ENCODE measurements around the gene NCKAP5.

GRCh38 chr2:132909427-132909826 lies 658.8 kb downstream of the NCKAP5 start:
- no peak for TF ChIP-seq EZH2 (conservative IDR thresholded peaks at IDR 0.05; ENCODE audit: low read depth, low read length)
- TF ChIP-seq CHD2 (IDR thresholded peaks at IDR 0.05; ENCODE audit: low read depth, low read length): no peak
- TF ChIP-seq ZNF512B (CRISPR knock-in tag; IDR thresholded peaks at IDR 0.05; ENCODE audit: borderline replicate concordance): no peak
- TF ChIP-seq TBL1XR1 (IDR thresholded peaks at IDR 0.05; ENCODE audit: borderline replicate concordance, low read length, partially characterized antibody): no peak
- TF ChIP-seq JUND (CRISPR knock-in tag; IDR thresholded peaks at IDR 0.05): no peak
- TF ChIP-seq CTCF (CRISPR knock-in tag; IDR thresholded peaks at IDR 0.05): no peak

Data from HepG2 (cell line).